ENCODE measurements around the gene TMEM117. TPM values are rescaled to one million over a fixed set of nuclear protein-coding genes. Genes with fewer than 3 reads are reported as not detected.

Gene TMEM117
- total RNA-seq, 1 donor from 2014 or later, result 11.6 TPM

- peaks cover 11% of the 10 kb centered on the region for H3K9me3 Mint-ChIP-seq (ENCODE audit: low read depth)
- H3K27ac Mint-ChIP-seq, result no peak overlapping the region
- no peaks in the 10 kb centered on the region for H3K27me3 Mint-ChIP-seq
- peaks cover 3% of the 10 kb centered on the region for H3K36me3 Mint-ChIP-seq (ENCODE audit: insufficient read depth)
- H3K4me1 Mint-ChIP-seq (ENCODE audit: low read depth), result peaks cover 6% of the 10 kb centered on the region
- no peak overlapping the region for H3K4me3 Mint-ChIP-seq (ENCODE audit: low read depth)
- no peak for DNase-seq (ENCODE audit: low spot score, unreplicated experiment)
- no peak for TF ChIP-seq CTCF (IDR thresholded peaks at IDR 0.05; ENCODE audit: unreplicated experiment)
Observed at GRCh38 chr12:43968736-43969135, 132.9 kb downstream of the TMEM117 start.

GRCh38 chr12:43969882-43970281 lies 134.0 kb downstream of the TMEM117 start:
- Mint-ChIP-seq H3K4me1 (ENCODE audit: low read depth) (peaks cover 1% of the 10 kb centered on the region), H3K4me3 (ENCODE audit: low read depth) (no peak overlapping the region), H3K27ac (peak overlapping the region; percentile 5), H3K9me3 (ENCODE audit: low read depth) (peaks cover 11% of the 10 kb centered on the region), H3K36me3 (ENCODE audit: insufficient read depth) (peaks cover 3% of the 10 kb centered on the region), H3K27me3 (no peaks in the 10 kb centered on the region)
- DNase-seq (ENCODE audit: low spot score, unreplicated experiment), result no peak
- TF ChIP-seq CTCF (IDR thresholded peaks at IDR 0.05; ENCODE audit: unreplicated experiment), result no peak

- no peak overlapping the region for H3K4me3 Mint-ChIP-seq (ENCODE audit: low read depth)
- H3K4me1 Mint-ChIP-seq (ENCODE audit: low read depth), result no peaks in the 10 kb centered on the region
- no peak overlapping the region for H3K27ac Mint-ChIP-seq
- TF ChIP-seq CTCF (IDR thresholded peaks at IDR 0.05; ENCODE audit: unreplicated experiment), result no peak
- peaks cover 26% of the 10 kb centered on the region for H3K9me3 Mint-ChIP-seq (ENCODE audit: low read depth)
- DNase-seq (ENCODE audit: low spot score, unreplicated experiment), result no peak
- peaks cover 13% of the 10 kb centered on the region for H3K36me3 Mint-ChIP-seq (ENCODE audit: insufficient read depth)
- no peaks in the 10 kb centered on the region for H3K27me3 Mint-ChIP-seq
Observed at GRCh38 chr12:43973385-43973784, 137.5 kb downstream of the TMEM117 start.

GRCh38 chr12:43973993-43974392 lies 138.1 kb downstream of the TMEM117 start:
- Mint-ChIP-seq H3K9me3 (ENCODE audit: low read depth) (peaks cover 32% of the 10 kb centered on the region), H3K27me3 (no peaks in the 10 kb centered on the region)

GRCh38 chr12:43976027-43976426 lies 140.1 kb downstream of the TMEM117 start:
- DNase-seq (ENCODE audit: low spot score, unreplicated experiment), result no peak
- H3K27me3 Mint-ChIP-seq, result no peaks in the 10 kb centered on the region
- H3K9me3 Mint-ChIP-seq (ENCODE audit: low read depth), result peaks cover 44% of the 10 kb centered on the region
- no peak overlapping the region for H3K27ac Mint-ChIP-seq
- peaks cover 15% of the 10 kb centered on the region for H3K36me3 Mint-ChIP-seq (ENCODE audit: insufficient read depth)
- TF ChIP-seq CTCF (IDR thresholded peaks at IDR 0.05; ENCODE audit: unreplicated experiment), result no peak
- peaks cover 1% of the 10 kb centered on the region for H3K4me1 Mint-ChIP-seq (ENCODE audit: low read depth)
- no peak overlapping the region for H3K4me3 Mint-ChIP-seq (ENCODE audit: low read depth)

More at GRCh38 chr12:43973993-43974392, 138.1 kb downstream of the TMEM117 start:
- DNase-seq (ENCODE audit: low spot score, unreplicated experiment), result no peak
- no peak for TF ChIP-seq CTCF (IDR thresholded peaks at IDR 0.05; ENCODE audit: unreplicated experiment)
- peaks cover 13% of the 10 kb centered on the region for H3K36me3 Mint-ChIP-seq (ENCODE audit: insufficient read depth)
- no peaks in the 10 kb centered on the region for H3K4me1 Mint-ChIP-seq (ENCODE audit: low read depth)
- H3K4me3 Mint-ChIP-seq (ENCODE audit: low read depth), result no peak overlapping the region
- no peak overlapping the region for H3K27ac Mint-ChIP-seq

All from progenitor cell of endocrine pancreas (in vitro differentiated cells).